H1 (cell line): ENCODE data around the gene OTC. TPM values are rescaled to one million over a fixed set of nuclear protein-coding genes. Genes with fewer than 3 reads are reported as not detected.

Experiments
- CTCF ChIA-PET: fragments of 300-600 bp; sonication (Branson Sonifier 250); formaldehyde crosslinking; loops from one replicate; lab custom pipeline; 2021; ENCODE audit not compliant: partially characterized antibody; lab: Charles Lee
- POLR2A ChIA-PET: fragments of 300-600 bp; sonication (Branson Sonifier 250); formaldehyde crosslinking; loops from one replicate; lab custom pipeline; 2021; ENCODE audit warnings: inconsistent platforms; ENCODE audit not compliant: partially characterized antibody; lab: Charles Lee
- DNase-seq, 2 experiments: peaks; one replicate each; pipeline versions ENCODE4 v3.0.0 to v3.0.0-alpha.2; 2010 to 2022; ENCODE audit warnings: low spot score in 2 of 2, low read depth in 1 of 2, mixed read lengths in 1 of 2
- FAIRE-seq: peaks from 2 replicates; lab custom pipeline; 2011; peaks lifted over from hg19 to GRCh38; lab: Jason Lieb, UNC
- H2AFZ ChIP-seq: 2 replicates; pipeline ENCODE4 v1.8.1; 2012; ENCODE audit warnings: low read length, inconsistent platforms
- H2AK5ac ChIP-seq: 2 replicates; pipeline ENCODE4 v1.6.1; 2013; ENCODE audit warnings: low read depth, low read length
- H2BK120ac ChIP-seq: replicated peaks from 2 replicates; pipeline ENCODE3; 2013; ENCODE audit warnings: low read depth, low read length, inconsistent platforms
- H2BK12ac ChIP-seq: 2 replicates; pipeline ENCODE4 v1.6.1; 2013; ENCODE audit warnings: low read depth, low read length
- H2BK15ac ChIP-seq: 2 replicates; pipeline ENCODE4 v1.6.1; 2013; ENCODE audit warnings: low read length
- H2BK20ac ChIP-seq: 2 replicates; pipeline ENCODE4 v1.6.1; 2013; ENCODE audit warnings: low read length
- H2BK5ac ChIP-seq: 2 replicates; pipeline ENCODE4 v1.6.1; 2013; ENCODE audit warnings: low read depth, low read length
- H3K14ac ChIP-seq: 2 replicates; pipeline ENCODE4 v1.6.1; 2013; ENCODE audit warnings: inconsistent platforms; ENCODE audit not compliant: insufficient read length
- H3K18ac ChIP-seq: 2 replicates; pipeline ENCODE4 v1.6.1; 2013; ENCODE audit warnings: low read length; ENCODE audit errors: extremely low read depth
- H3K23ac ChIP-seq: 2 replicates; pipeline ENCODE4 v1.6.1; 2013; ENCODE audit warnings: inconsistent platforms; ENCODE audit not compliant: insufficient read length
- H3K23me2 ChIP-seq: 2 replicates; pipeline ENCODE4 v1.6.1; 2013; ENCODE audit warnings: low read depth, low read length
- H3K27ac ChIP-seq: 2 replicates; pipeline ENCODE4 v1.6.1; 2011; ENCODE audit warnings: low read depth, low read length, inconsistent platforms
- H3K27me3 ChIP-seq, 4 experiments: replicated peaks in 1 of 4; 1 replicate in 1 of 4; 2 replicates in 3 of 4; pipeline versions ENCODE4 v1.6.1 to v1.8.1; 2011 to 2013; ENCODE audit warnings: low read length in 3 of 4, mild to moderate bottlenecking in 3 of 4, inconsistent platforms in 2 of 4, mixed read lengths in 2 of 4, moderate library complexity in 1 of 4; ENCODE audit not compliant: control insufficient read depth in 3 of 4, insufficient read depth in 3 of 4; ENCODE audit errors: extremely low read depth in 1 of 4
- H3K36me3 ChIP-seq, 4 experiments: 2 replicates each; pipeline versions ENCODE4 v1.6.1 to v1.8.1; 2011 to 2013; ENCODE audit warnings: mild to moderate bottlenecking in 4 of 4, low read length in 3 of 4, moderate library complexity in 2 of 4, control low read depth in 1 of 4, inconsistent platforms in 1 of 4; ENCODE audit not compliant: insufficient read depth in 4 of 4, control insufficient read depth in 2 of 4
- H3K4ac ChIP-seq: replicated peaks from 2 replicates; pipeline ENCODE3; 2013; ENCODE audit warnings: low read length, low read depth, mixed read lengths, inconsistent platforms; ENCODE audit not compliant: insufficient read length
- H3K4me1 ChIP-seq, 4 experiments: replicated peaks in 1 of 4; 1 replicate in 1 of 4; 2 replicates in 3 of 4; pipeline versions ENCODE4 v1.6.1 to v1.8.1; 2011 to 2013; ENCODE audit warnings: low read length in 3 of 4, inconsistent platforms in 2 of 4, mixed read lengths in 1 of 4; ENCODE audit not compliant: insufficient read depth in 4 of 4, control insufficient read depth in 3 of 4
- H3K4me2 ChIP-seq, 2 experiments: 2 replicates each; pipeline versions ENCODE4 v1.6.1 to v1.8.1; 2011 to 2013; ENCODE audit warnings: low read depth in 2 of 2, low read length in 2 of 2, control low read depth in 1 of 2, inconsistent platforms in 1 of 2, mild to moderate bottlenecking in 1 of 2; ENCODE audit not compliant: insufficient read depth in 1 of 2
- H3K4me3 ChIP-seq, 4 experiments: fragments of 200-600, 300-600 bp in 1 of 4; sonication (generic), shearing (Covaris generic), sonication (Bioruptor Twin) in 1 of 4; 2 replicates each; pipeline versions ENCODE4 v1.5.1 to v1.8.1; 2011 to 2016; ENCODE audit warnings: low read length in 4 of 4, low read depth in 3 of 4, control low read depth in 2 of 4, inconsistent platforms in 2 of 4, mild to moderate bottlenecking in 2 of 4, mixed read lengths in 1 of 4, moderate library complexity in 1 of 4; ENCODE audit not compliant: insufficient read depth in 2 of 4; ENCODE audit errors: extremely low read depth in 1 of 4
- H3K56ac ChIP-seq: replicated peaks from 2 replicates; pipeline ENCODE3; 2013; ENCODE audit warnings: low read depth, mild to moderate bottlenecking, mixed read lengths, low read length, inconsistent platforms; ENCODE audit not compliant: insufficient read length
- H3K79me1 ChIP-seq: 2 replicates; pipeline ENCODE4 v1.6.1; 2013; ENCODE audit warnings: low read depth, low read length, control low read depth
- H3K79me2 ChIP-seq, 2 experiments: 2 replicates each; pipeline versions ENCODE4 v1.6.1 to v1.8.1; 2012 to 2013; ENCODE audit warnings: low read length in 2 of 2, mild to moderate bottlenecking in 2 of 2, inconsistent platforms in 1 of 2; ENCODE audit not compliant: insufficient read depth in 2 of 2, control insufficient read depth in 1 of 2
- H3K9ac ChIP-seq, 4 experiments: replicated peaks in 1 of 4; 1 replicate in 1 of 4; 2 replicates in 3 of 4; pipeline versions ENCODE4 v1.6.1 to v1.8.1; 2011 to 2013; ENCODE audit warnings: low read depth in 3 of 4, low read length in 3 of 4, control low read depth in 2 of 4, mild to moderate bottlenecking in 2 of 4, moderate library complexity in 2 of 4, inconsistent platforms in 1 of 4; ENCODE audit errors: extremely low read depth in 1 of 4
- H3K9me3 ChIP-seq, 2 experiments: 2 replicates each; pipeline versions ENCODE4 v1.6.1 to v1.8.1; 2012 to 2013; ENCODE audit warnings: mild to moderate bottlenecking in 2 of 2, moderate library complexity in 2 of 2, control low read depth in 1 of 2, inconsistent platforms in 1 of 2, low read depth in 1 of 2, low read length in 1 of 2, mixed read lengths in 1 of 2; ENCODE audit not compliant: insufficient read depth in 2 of 2
- H4K20me1 ChIP-seq, 2 experiments: replicated peaks in 1 of 2; 2 replicates each; pipeline versions ENCODE3 to v1.8.1; 2011 to 2013; ENCODE audit warnings: inconsistent platforms in 2 of 2, low read length in 2 of 2, mild to moderate bottlenecking in 1 of 2; ENCODE audit not compliant: insufficient read depth in 2 of 2, control insufficient read depth in 1 of 2
- H4K5ac ChIP-seq: 2 replicates; pipeline ENCODE4 v1.6.1; 2013; ENCODE audit warnings: low read length, low read depth, mixed read lengths, inconsistent platforms; ENCODE audit not compliant: insufficient read length
- H4K8ac ChIP-seq: 2 replicates; pipeline ENCODE4 v1.8.0; 2013; ENCODE audit warnings: mild to moderate bottlenecking, moderate library complexity, low read length, inconsistent platforms; ENCODE audit not compliant: insufficient read depth; ENCODE audit errors: extremely low read depth
- H4K91ac ChIP-seq: replicated peaks from 2 replicates; pipeline ENCODE3; 2013; ENCODE audit warnings: low read length, mixed read lengths, inconsistent platforms; ENCODE audit not compliant: insufficient read length
- CEBPB ChIP-seq: IDR thresholded peaks from 2 replicates; pipeline ENCODE4 v1.6.1; 2012; ENCODE audit warnings: low read depth, low read length
- EGR1 ChIP-seq: IDR thresholded peaks from 2 replicates; pipeline ENCODE4 v1.6.1; 2011; ENCODE audit warnings: low read depth, low read length, borderline replicate concordance
- EZH2 ChIP-seq: fragments of 200-600 bp; sonication (generic); IDR thresholded peaks from 2 replicates; pipeline ENCODE4 v1.7.1; 2012; ENCODE audit warnings: low read depth, mild to moderate bottlenecking, moderate library complexity, low read length, inconsistent platforms; ENCODE audit not compliant: severe bottlenecking
- HDAC2 ChIP-seq, 2 experiments: fragments of 300-600 bp in 1 of 2; sonication (generic) in 1 of 2; IDR thresholded peaks; 2 replicates each; pipeline ENCODE4 v1.6.1; 2011 to 2012; ENCODE audit warnings: low read depth in 2 of 2, low read length in 2 of 2, mild to moderate bottlenecking in 2 of 2, moderate library complexity in 2 of 2, borderline replicate concordance in 1 of 2, inconsistent platforms in 1 of 2
- RAD21 ChIP-seq, 2 experiments: IDR thresholded peaks in 1 of 2; conservative IDR thresholded peaks in 1 of 2; 2 replicates each; pipeline ENCODE4 v1.6.1; 2011; ENCODE audit warnings: low read depth in 2 of 2, low read length in 2 of 2, improper control_type of control experiment in 1 of 2, inconsistent platforms in 1 of 2, mild to moderate bottlenecking in 1 of 2, moderate library complexity in 1 of 2
- RBBP5 ChIP-seq: IDR thresholded peaks from 2 replicates; pipeline ENCODE4 v1.7.1; 2012; ENCODE audit warnings: low read depth, mild to moderate bottlenecking, inconsistent platforms, low read length, moderate library complexity, borderline replicate concordance
- SP1 ChIP-seq: IDR thresholded peaks from 2 replicates; pipeline ENCODE4 v1.6.1; 2011; ENCODE audit warnings: low read depth, low read length
- WGBS, 2 experiments: shearing (Covaris generic) in 1 of 2; methylation state at CpG; one replicate each; pipeline versions ENCODE4 v1.1.6 to v1.1.7; 2013 to 2015; ENCODE audit warnings: low lambda C conversion rate in 2 of 2, mixed read lengths in 2 of 2, inconsistent platforms in 1 of 2, low coverage in 1 of 2, missing lambda C conversion rate in 1 of 2; ENCODE audit not compliant: insufficient replicate concordance in 2 of 2, insufficient coverage in 1 of 2, insufficient read length in 1 of 2; ENCODE audit errors: extremely low coverage in 1 of 2, missing lambda C conversion rate in 1 of 2; 5-methylcytosine and 5-hydroxymethylcytosine counted together
- polyA plus RNA-seq, 7 experiments: library from polyadenylated mRNA; depleted of rRNA in 3 of 7; stranded (reverse) in 5 of 7; unstranded in 2 of 7; fragments of >200 nt in 5 of 7; fragments of 200-250 nt in 2 of 7; gene quantifications; 1 replicate in 5 of 7; 2 replicates in 1 of 7; 4 replicates in 1 of 7; pipeline versions ENCODE4 v1.2.1 to v1.2.3, GENCODE V29; 2011 to 2013; ENCODE audit warnings: missing spikeins in 2 of 7, mixed read lengths in 2 of 7
- total RNA-seq: library from RNA; stranded (reverse); fragmentation: NEBNext Ultra II Directional; extraction: Animal tissue kit (Norgen Biotek cat#: 25700); gene quantifications from 2 replicates; pipeline ENCODE4 v1.2.1, GENCODE V29; 2021
- TF ChIP-seq, protein P1 (sequence below): IDR thresholded peaks from 2 replicates; pipeline ENCODE4 v1.6.1; 2011; ENCODE audit warnings: low read length, improper control_type of control experiment
- TF ChIP-seq, protein P2 (sequence below), 3 experiments: IDR thresholded peaks; 1 replicate in 2 of 3; 2 replicates in 1 of 3; pipeline versions ENCODE4 v1.5.1 to v1.6.1; 2011; ENCODE audit warnings: low read length in 3 of 3, mild to moderate bottlenecking in 3 of 3, inconsistent platforms in 2 of 3, low read depth in 1 of 3, moderate library complexity in 1 of 3; ENCODE audit not compliant: insufficient read depth in 1 of 3; ENCODE audit errors: control extremely low read depth in 1 of 3

Gene OTC
- total and polyA plus RNA-seq, 2 of the 8 experiments (the other 6 are each of a cell fraction or from before 2014, with no cell fraction given), result not detected

DNA sequence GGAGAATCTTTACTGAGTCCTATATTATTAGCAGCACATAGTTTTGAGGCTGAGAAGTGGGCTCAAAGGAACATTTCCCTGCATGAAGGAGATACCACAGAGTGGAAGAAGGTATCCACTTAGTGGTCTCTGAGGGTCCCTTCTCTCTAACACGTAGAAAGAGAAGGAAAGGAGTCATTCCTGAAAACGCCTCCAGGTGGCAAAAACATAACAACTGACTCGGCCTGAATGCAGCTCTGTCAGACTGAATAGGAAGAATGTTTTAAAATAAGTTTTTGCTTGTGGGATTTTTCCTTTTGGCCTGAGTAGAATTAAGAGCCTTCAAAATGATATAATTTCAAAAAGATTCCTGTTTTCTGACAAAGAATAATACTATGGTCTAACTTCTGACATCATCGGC is 48.4 kb upstream of the OTC start:
- no peak overlapping the region for H3K56ac ChIP-seq
- POLR2A ChIA-PET, result no interaction called here
- TF ChIP-seq, protein P1, sequence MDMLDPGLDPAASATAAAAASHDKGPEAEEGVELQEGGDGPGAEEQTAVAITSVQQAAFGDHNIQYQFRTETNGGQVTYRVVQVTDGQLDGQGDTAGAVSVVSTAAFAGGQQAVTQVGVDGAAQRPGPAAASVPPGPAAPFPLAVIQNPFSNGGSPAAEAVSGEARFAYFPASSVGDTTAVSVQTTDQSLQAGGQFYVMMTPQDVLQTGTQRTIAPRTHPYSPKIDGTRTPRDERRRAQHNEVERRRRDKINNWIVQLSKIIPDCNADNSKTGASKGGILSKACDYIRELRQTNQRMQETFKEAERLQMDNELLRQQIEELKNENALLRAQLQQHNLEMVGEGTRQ, result no peak
- TF ChIP-seq RBBP5 (no peak), EZH2 (no peak), SP1 (no peak), HDAC2 (IDR thresholded peaks at IDR 0.05; ENCODE audit: borderline replicate concordance in 1 of 2, low read depth in 2 of 2, low read length in 2 of 2) (no peak), EGR1 (no peak), CEBPB (no peak), RAD21 (IDR thresholded peaks at IDR 0.05 in 1 of 2, conservative IDR thresholded peaks at IDR 0.05 in 1 of 2; ENCODE audit: low read depth in 2 of 2, low read length in 2 of 2) (peak in 1 of 2 experiments; percentile 26; a peak in 1 of 4 replicates)
- TF ChIP-seq, protein P2, sequence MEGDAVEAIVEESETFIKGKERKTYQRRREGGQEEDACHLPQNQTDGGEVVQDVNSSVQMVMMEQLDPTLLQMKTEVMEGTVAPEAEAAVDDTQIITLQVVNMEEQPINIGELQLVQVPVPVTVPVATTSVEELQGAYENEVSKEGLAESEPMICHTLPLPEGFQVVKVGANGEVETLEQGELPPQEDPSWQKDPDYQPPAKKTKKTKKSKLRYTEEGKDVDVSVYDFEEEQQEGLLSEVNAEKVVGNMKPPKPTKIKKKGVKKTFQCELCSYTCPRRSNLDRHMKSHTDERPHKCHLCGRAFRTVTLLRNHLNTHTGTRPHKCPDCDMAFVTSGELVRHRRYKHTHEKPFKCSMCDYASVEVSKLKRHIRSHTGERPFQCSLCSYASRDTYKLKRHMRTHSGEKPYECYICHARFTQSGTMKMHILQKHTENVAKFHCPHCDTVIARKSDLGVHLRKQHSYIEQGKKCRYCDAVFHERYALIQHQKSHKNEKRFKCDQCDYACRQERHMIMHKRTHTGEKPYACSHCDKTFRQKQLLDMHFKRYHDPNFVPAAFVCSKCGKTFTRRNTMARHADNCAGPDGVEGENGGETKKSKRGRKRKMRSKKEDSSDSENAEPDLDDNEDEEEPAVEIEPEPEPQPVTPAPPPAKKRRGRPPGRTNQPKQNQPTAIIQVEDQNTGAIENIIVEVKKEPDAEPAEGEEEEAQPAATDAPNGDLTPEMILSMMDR (IDR thresholded peaks at IDR 0.05; ENCODE audit: control extremely low read depth in 1 of 3, insufficient read depth in 1 of 3, low read depth in 1 of 3, low read length in 3 of 3), result peak in 2 of 3 experiments; percentile 22 to 29; a peak in 2 of 4 replicates

More for the DNA sequence above, 48.4 kb upstream of the OTC start:
- H4K20me1 ChIP-seq, result no peaks in the 10 kb centered on the region
- no peaks in the 10 kb centered on the region for H3K79me2 ChIP-seq
- no peak overlapping the region for H3K27ac ChIP-seq
- FAIRE-seq (no peak), DNase-seq (no peak)
- CTCF ChIA-PET, result interaction anchor here (0.9 to 3.0 kb wide), 4 partner anchors 11 to 137 kb away, joined by 3 to 11 read pairs (median 4); no protein-coding TSS in a partner anchor
- H3K4me1 ChIP-seq, result no peaks in the 10 kb centered on the region
- H3K4me3 ChIP-seq, result no peak overlapping the region
- H2BK120ac ChIP-seq, result no peak overlapping the region
- no peak overlapping the region for H2AFZ ChIP-seq
- H2BK5ac ChIP-seq, result no peak overlapping the region
- H4K8ac ChIP-seq, result no peak overlapping the region
- H3K36me3 ChIP-seq, result no peaks in the 10 kb centered on the region; a peak in 1 of 8 replicates
- H3K4ac ChIP-seq, result no peak overlapping the region
- H2BK20ac ChIP-seq, result no peak overlapping the region
- WGBS, 2 experiments, result 39% methylated on average over 4 of the region's 4 CpGs; no CpG with 5 or more reads in 1 of the 2 experiments
- H3K9ac ChIP-seq, result no peak overlapping the region
- H2BK12ac ChIP-seq, result no peak overlapping the region
- H3K9me3 ChIP-seq, result no peaks in the 10 kb centered on the region
- no peak overlapping the region for H4K91ac ChIP-seq
- no peaks in the 10 kb centered on the region for H3K23me2 ChIP-seq
- H3K23ac ChIP-seq, result no peak overlapping the region
- H3K18ac ChIP-seq, result no peak overlapping the region
- no peaks in the 10 kb centered on the region for H3K79me1 ChIP-seq
- H3K14ac ChIP-seq, result no peak overlapping the region
- H2AK5ac ChIP-seq, result no peak overlapping the region
- no peaks in the 10 kb centered on the region for H3K27me3 ChIP-seq
- no peak overlapping the region for H2BK15ac ChIP-seq
- no peak overlapping the region for H4K5ac ChIP-seq
- H3K4me2 ChIP-seq, result no peak overlapping the region
